Measurements from ENCODE around the gene SYNPO2. TPM values are rescaled to one million over a fixed set of nuclear protein-coding genes. Genes with fewer than 3 reads are reported as not detected.

The SYNPO2 gene
- total and polyA plus RNA-seq, 2 of the 8 experiments (the other 6 are each of a cell fraction or from before 2014, with no cell fraction given), result 0.50 to 4.2 TPM

DNA sequence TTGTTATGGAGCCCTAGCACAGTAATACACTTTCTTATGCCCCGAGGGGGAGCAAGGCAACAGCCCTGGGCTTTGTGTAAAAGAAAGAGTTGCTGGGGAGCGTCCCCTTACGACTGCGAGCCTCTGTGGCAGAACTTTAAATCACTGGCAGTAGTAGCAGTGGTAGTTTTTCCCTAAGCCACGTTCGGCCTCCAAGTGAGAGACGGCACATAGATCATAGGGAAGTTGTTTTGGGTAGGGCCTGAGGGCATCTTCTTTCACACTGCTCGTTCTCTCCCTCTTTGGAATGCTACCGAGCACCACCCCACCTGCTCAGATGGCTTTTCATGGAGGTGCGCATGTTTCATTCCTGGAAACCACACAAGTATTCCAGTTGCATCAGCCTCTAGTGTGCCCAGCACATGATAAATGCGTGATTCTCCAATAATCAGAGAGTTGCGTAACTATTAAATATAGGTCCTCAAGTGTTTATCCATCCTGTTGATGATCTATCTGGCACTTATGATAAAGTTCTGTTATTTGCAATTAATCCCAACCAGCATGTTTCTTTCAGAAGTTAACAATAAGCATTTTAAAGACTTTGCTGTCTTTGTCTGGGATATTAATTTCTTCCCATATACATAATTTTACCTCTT lies 7.0 kb upstream of the SYNPO2 start:
- Histone ChIP-seq H2BK12ac (ENCODE audit: low read depth, low read length) (no peak overlapping the region), H2BK5ac (ENCODE audit: low read depth, low read length) (peak overlapping the region; percentile 45; the same call in 1 of the 2 replicates), H3K79me2 (ENCODE audit: control insufficient read depth in 1 of 2, insufficient read depth in 2 of 2, low read length in 2 of 2) (no peaks in the 10 kb centered on the region), H4K20me1 (replicated peaks in 1 of 2; ENCODE audit: control insufficient read depth in 1 of 2, insufficient read depth in 2 of 2, low read length in 2 of 2) (no peaks in the 10 kb centered on the region), H3K14ac (ENCODE audit: insufficient read length) (no peak overlapping the region), H4K8ac (ENCODE audit: extremely low read depth, insufficient read depth, low read length) (no peak overlapping the region), H2BK120ac (replicated peaks; ENCODE audit: low read depth, low read length) (no peak overlapping the region), H2BK20ac (ENCODE audit: low read length) (no peak overlapping the region), H3K23me2 (ENCODE audit: low read depth, low read length) (no peaks in the 10 kb centered on the region), H4K5ac (ENCODE audit: insufficient read length, low read depth, low read length) (no peak overlapping the region), H2AK5ac (ENCODE audit: low read depth, low read length) (no peak overlapping the region), H3K4me3 (ENCODE audit: extremely low read depth in 1 of 4, insufficient read depth in 2 of 4, low read depth in 3 of 4, low read length in 4 of 4) (no peak overlapping the region), H3K4ac (replicated peaks; ENCODE audit: insufficient read length, low read depth, low read length) (no peak overlapping the region), H4K91ac (replicated peaks; ENCODE audit: insufficient read length, low read length) (no peak overlapping the region), H3K27ac (ENCODE audit: low read depth, low read length) (no peak overlapping the region; the same call in 1 of the 2 replicates), H3K4me2 (ENCODE audit: insufficient read depth in 1 of 2, low read depth in 2 of 2, low read length in 2 of 2) (no peak overlapping the region), H3K23ac (ENCODE audit: insufficient read length) (no peak overlapping the region), H3K4me1 (replicated peaks in 1 of 4; ENCODE audit: control insufficient read depth in 3 of 4, insufficient read depth in 4 of 4, low read length in 3 of 4) (peaks cover 0 to 5% (median 0%) of the 10 kb centered on the region in 4 experiments; a peak in 1 of 7 replicates), H3K36me3 (ENCODE audit: control insufficient read depth in 2 of 4, insufficient read depth in 4 of 4, low read length in 3 of 4) (peaks cover 0 to 4% (median 0%) of the 10 kb centered on the region in 4 experiments; a peak in 1 of 8 replicates), H2BK15ac (ENCODE audit: low read length) (no peak overlapping the region), H3K9me3 (ENCODE audit: insufficient read depth in 2 of 2, low read depth in 1 of 2, low read length in 1 of 2) (peaks cover 4 to 5% of the 10 kb centered on the region in 2 experiments; a peak in 3 of 4 replicates), H3K56ac (replicated peaks; ENCODE audit: insufficient read length, low read depth, low read length) (no peak overlapping the region), H3K27me3 (replicated peaks in 1 of 4; ENCODE audit: control insufficient read depth in 3 of 4, extremely low read depth in 1 of 4, insufficient read depth in 3 of 4, low read length in 3 of 4) (no peaks in the 10 kb centered on the region), H3K18ac (ENCODE audit: extremely low read depth, low read length) (no peak overlapping the region), H3K79me1 (ENCODE audit: low read depth, low read length) (no peaks in the 10 kb centered on the region), H2AFZ (ENCODE audit: low read length) (peak overlapping the region; percentile 86), H3K9ac (replicated peaks in 1 of 4; ENCODE audit: extremely low read depth in 1 of 4, low read depth in 3 of 4, low read length in 3 of 4) (no peak overlapping the region)
- ChIA-PET CTCF (ENCODE audit: partially characterized antibody) (interaction anchor here (0.9 to 1.2 kb wide), 2 partner anchors 10 to 15 kb away, joined by 3 to 4 read pairs; no protein-coding TSS in a partner anchor), POLR2A (ENCODE audit: partially characterized antibody) (no interaction called here)
- peak; percentile 64; the same call in 1 of the 2 replicates for TF ChIP-seq CEBPB (IDR thresholded peaks at IDR 0.05; ENCODE audit: low read depth, low read length)
- TF ChIP-seq CBX8 (IDR thresholded peaks at IDR 0.05; ENCODE audit: borderline replicate concordance, low read depth, low read length), result no peak
- 86% methylated on average over 12 of the region's 12 CpGs; no CpG with 5 or more reads in 1 of the 2 experiments for WGBS, 2 experiments (ENCODE audit: extremely low coverage in 1 of 2, insufficient coverage in 1 of 2, insufficient read length in 1 of 2, insufficient replicate concordance in 2 of 2, low coverage in 1 of 2, low lambda C conversion rate in 2 of 2, missing lambda C conversion rate in 1 of 2)
- no peak for FAIRE-seq
- DNase-seq (ENCODE audit: low read depth in 1 of 2, low spot score in 2 of 2), result no peak

Measured in H1 (cell line).